Neural progenitor cell (in vitro differentiated cells): ENCODE measurements around the gene DDRGK1. TPM values are rescaled to one million over a fixed set of nuclear protein-coding genes. Genes with fewer than 3 reads are reported as not detected.

Experiments
- DNase-seq: peaks from one replicate; pipeline ENCODE4 v3.0.0-alpha.2; 2016; ENCODE audit warnings: low spot score
- H2AFZ ChIP-seq: fragments of 200-600 bp; sonication (generic); replicated peaks from 2 replicates; pipeline ENCODE4 v1.6.1; 2016; ENCODE audit warnings: antibody characterized with exemption
- H3F3A ChIP-seq: fragments of 200-600 bp; sonication (generic); 2 replicates; pipeline ENCODE4 v1.6.1; 2016; ENCODE audit warnings: antibody characterized with exemption, low read depth
- H3K27ac ChIP-seq: fragments of 200-600 bp; sonication (generic); 2 replicates; pipeline ENCODE4 v1.5.1; 2016; ENCODE audit warnings: mild to moderate bottlenecking
- H3K27me3 ChIP-seq: fragments of 200-600 bp; sonication (generic); 2 replicates; pipeline ENCODE4 v1.6.1; 2016; ENCODE audit warnings: mild to moderate bottlenecking, moderate library complexity
- H3K36me3 ChIP-seq: fragments of 200-600 bp; sonication (generic); 2 replicates; pipeline ENCODE4 v1.5.1; 2016
- H3K4me1 ChIP-seq: fragments of 200-600 bp; sonication (generic); 2 replicates; pipeline ENCODE4 v1.6.1; 2016; ENCODE audit warnings: mixed run types
- H3K4me2 ChIP-seq: fragments of 200-600 bp; sonication (generic); 2 replicates; pipeline ENCODE4 v1.6.1; 2016
- H3K4me3 ChIP-seq: fragments of 200-600 bp; sonication (generic); 2 replicates; pipeline ENCODE4 v1.5.1; 2016
- H3K79me2 ChIP-seq: fragments of 200-600 bp; sonication (generic); 2 replicates; pipeline ENCODE4 v1.6.1; 2016; ENCODE audit warnings: low read depth
- H3K9ac ChIP-seq: fragments of 200-600 bp; sonication (generic); 2 replicates; pipeline ENCODE4 v1.6.1; 2016
- H3K9me3 ChIP-seq: fragments of 200-600 bp; sonication (generic); 2 replicates; pipeline ENCODE4 v1.5.1; 2016; ENCODE audit warnings: low read depth
- H4K20me1 ChIP-seq: fragments of 200-600 bp; sonication (generic); 2 replicates; pipeline ENCODE4 v1.6.1; 2016; ENCODE audit warnings: low read depth
- H3K27ac Mint-ChIP-seq: 3 replicates; pipeline ENCODE4 v1.8.0; 2021; ENCODE audit warnings: mixed read lengths
- H3K27me3 Mint-ChIP-seq: 2 replicates; pipeline ENCODE4 v1.8.0; 2022; ENCODE audit warnings: low read depth, mild to moderate bottlenecking, inconsistent platforms, moderate library complexity, mixed read lengths; ENCODE audit not compliant: insufficient read depth
- H3K36me3 Mint-ChIP-seq: 3 replicates; pipeline ENCODE4 v1.8.0; 2021; ENCODE audit warnings: mixed read lengths
- H3K4me1 Mint-ChIP-seq: 3 replicates; pipeline ENCODE4 v1.8.0; 2021; ENCODE audit warnings: mixed read lengths
- H3K4me3 Mint-ChIP-seq: 3 replicates; pipeline ENCODE4 v1.8.0; 2021; ENCODE audit warnings: mild to moderate bottlenecking, moderate library complexity, mixed read lengths
- H3K9me3 Mint-ChIP-seq: 3 replicates; pipeline ENCODE4 v1.8.0; 2020; ENCODE audit warnings: mixed read lengths
- CTCF ChIP-seq: fragments of 200-600 bp; sonication (generic); IDR thresholded peaks from 2 replicates; pipeline ENCODE4 v1.5.1; 2017; ENCODE audit warnings: antibody characterized with exemption, mild to moderate bottlenecking
- EZH2 ChIP-seq: fragments of 200-600 bp; sonication (generic); IDR thresholded peaks from 2 replicates; pipeline ENCODE4 v1.6.1; 2017; ENCODE audit warnings: antibody characterized with exemption, mild to moderate bottlenecking, moderate library complexity
- EZH2phosphoT487 ChIP-seq: fragments of 200-600 bp; sonication (generic); IDR thresholded peaks from 2 replicates; pipeline ENCODE4 v1.6.1; 2017; ENCODE audit warnings: antibody characterized with exemption
- total RNA-seq: library from RNA; depleted of rRNA; stranded (reverse); fragments of >200 nt; gene quantifications from 2 replicates; pipeline ENCODE4 v1.2.3, GENCODE V29; 2015; ENCODE audit warnings: low replicate concordance

DDRGK1 gene
- total RNA-seq, 1 donor from 2014 or later: 27.9 TPM

GRCh38 chr20:3181270-3181669 is 23.2 kb downstream of the DDRGK1 start:
- no peak for TF ChIP-seq CTCF
- no peak for TF ChIP-seq EZH2
- no peak for TF ChIP-seq EZH2phosphoT487
- Mint-ChIP-seq H3K4me3 (no peak overlapping the region), H3K9me3 (no peaks in the 10 kb centered on the region)

GRCh38 chr20:3180319-3180718 is 24.2 kb downstream of the DDRGK1 start:
- peaks cover 7% of the 10 kb centered on the region for H3K4me1 Mint-ChIP-seq
- no peak for TF ChIP-seq EZH2
- TF ChIP-seq EZH2phosphoT487: no peak
- TF ChIP-seq CTCF: no peak
- Histone ChIP-seq H3K4me2 (no peak overlapping the region), H3K4me1 (peaks cover under 1% of the 10 kb centered on the region), H3F3A (peaks cover 12% of the 10 kb centered on the region), H3K27me3 (no peaks in the 10 kb centered on the region), H3K9ac (no peak overlapping the region), H3K27ac (no peak overlapping the region), H3K9me3 (no peaks in the 10 kb centered on the region), H3K36me3 (no peaks in the 10 kb centered on the region), H3K4me3 (no peak overlapping the region), H2AFZ (no peak overlapping the region), H4K20me1 (no peaks in the 10 kb centered on the region), H3K79me2 (peaks cover under 1% of the 10 kb centered on the region)
- no peak overlapping the region for H3K4me3 Mint-ChIP-seq
- no peaks in the 10 kb centered on the region for H3K36me3 Mint-ChIP-seq
- no peak for DNase-seq
- no peak overlapping the region for H3K27ac Mint-ChIP-seq
- H3K9me3 Mint-ChIP-seq: no peaks in the 10 kb centered on the region
- H3K27me3 Mint-ChIP-seq: no peaks in the 10 kb centered on the region

More at GRCh38 chr20:3181270-3181669, 23.2 kb downstream of the DDRGK1 start:
- Histone ChIP-seq H3F3A (peaks cover 12% of the 10 kb centered on the region), H3K4me3 (no peak overlapping the region), H3K4me2 (no peak overlapping the region), H3K27ac (no peak overlapping the region), H4K20me1 (no peaks in the 10 kb centered on the region), H2AFZ (no peak overlapping the region), H3K27me3 (no peaks in the 10 kb centered on the region), H3K79me2 (no peaks in the 10 kb centered on the region), H3K4me1 (no peaks in the 10 kb centered on the region), H3K9ac (no peak overlapping the region), H3K9me3 (no peaks in the 10 kb centered on the region), H3K36me3 (no peaks in the 10 kb centered on the region)
- Mint-ChIP-seq H3K36me3 (no peaks in the 10 kb centered on the region), H3K27ac (no peak overlapping the region), H3K27me3 (no peaks in the 10 kb centered on the region), H3K4me1 (peaks cover 4% of the 10 kb centered on the region)
- no peak for DNase-seq

- Histone ChIP-seq H2AFZ (no peak overlapping the region), H3K79me2 (peaks cover 10% of the 10 kb centered on the region), H4K20me1 (no peaks in the 10 kb centered on the region), H3K9me3 (no peaks in the 10 kb centered on the region), H3K27ac (no peak overlapping the region), H3K4me2 (no peak overlapping the region), H3K4me3 (no peak overlapping the region), H3K4me1 (peaks cover 10% of the 10 kb centered on the region), H3K27me3 (no peaks in the 10 kb centered on the region), H3K36me3 (no peaks in the 10 kb centered on the region), H3K9ac (no peak overlapping the region), H3F3A (peaks cover 20% of the 10 kb centered on the region)
- DNase-seq: no peak
- Mint-ChIP-seq H3K4me1 (peaks cover 16% of the 10 kb centered on the region), H3K4me3 (no peak overlapping the region), H3K27me3 (peaks cover 6% of the 10 kb centered on the region), H3K36me3 (no peaks in the 10 kb centered on the region), H3K27ac (no peak overlapping the region), H3K9me3 (no peaks in the 10 kb centered on the region)
- TF ChIP-seq CTCF (no peak), EZH2phosphoT487 (no peak), EZH2 (no peak)
Measured at GRCh38 chr20:3177746-3178485, 26.6 kb downstream of the DDRGK1 start.
